Astrocyte (in vitro differentiated cells and primary cell): ENCODE data around the gene NAA20. TPM values are rescaled to one million over a fixed set of nuclear protein-coding genes. Genes with fewer than 3 reads are reported as not detected.

ENCODE experiments used
- DNase-seq: peaks from one replicate; pipeline ENCODE4 v3.0.0-alpha.2; 2010; ENCODE audit warnings: low read depth
- FAIRE-seq: peaks from 2 replicates; lab custom pipeline; 2011; peaks lifted over from hg19 to GRCh38; lab: Jason Lieb, UNC
- H2AFZ ChIP-seq: 2 replicates; pipeline ENCODE4 v1.6.0; 2012; ENCODE audit warnings: low read depth, low read length, inconsistent platforms
- H3K27ac ChIP-seq: 2 replicates; pipeline ENCODE4 v1.5.1; 2011; ENCODE audit warnings: low read depth, low read length, inconsistent platforms
- H3K27me3 ChIP-seq: 2 replicates; pipeline ENCODE4 v1.6.0; 2011; ENCODE audit warnings: low read length, inconsistent platforms; ENCODE audit not compliant: insufficient read depth
- H3K36me3 ChIP-seq: 2 replicates; pipeline ENCODE4 v1.5.1; 2011; ENCODE audit warnings: low read length, inconsistent platforms; ENCODE audit not compliant: insufficient read depth
- H3K4me1 ChIP-seq: 2 replicates; pipeline ENCODE4 v1.5.1; 2011; ENCODE audit warnings: low read length, inconsistent platforms; ENCODE audit not compliant: insufficient read depth
- H3K4me2 ChIP-seq: 2 replicates; pipeline ENCODE4 v1.6.0; 2012; ENCODE audit warnings: low read length, inconsistent platforms
- H3K4me3 ChIP-seq: 2 replicates; pipeline ENCODE4 v1.5.1; 2011; ENCODE audit warnings: low read depth, mild to moderate bottlenecking, low read length, inconsistent platforms; ENCODE audit not compliant: insufficient read depth
- H3K79me2 ChIP-seq: 2 replicates; pipeline ENCODE4 v1.6.0; 2012; ENCODE audit warnings: mild to moderate bottlenecking, low read length, inconsistent platforms; ENCODE audit not compliant: insufficient read depth
- H3K9ac ChIP-seq: 2 replicates; pipeline ENCODE4 v1.6.0; 2012; ENCODE audit warnings: mild to moderate bottlenecking, low read length, inconsistent platforms
- H3K9me3 ChIP-seq: 2 replicates; pipeline ENCODE4 v1.5.1; 2012; ENCODE audit warnings: low read depth, mild to moderate bottlenecking, low read length, inconsistent platforms; ENCODE audit not compliant: insufficient read depth
- H4K20me1 ChIP-seq: 2 replicates; pipeline ENCODE4 v1.6.0; 2012; ENCODE audit warnings: low read length, inconsistent platforms; ENCODE audit not compliant: insufficient read depth
- H3K27ac Mint-ChIP-seq: one replicate; pipeline ENCODE4 v1.8.0; 2021; ENCODE audit warnings: mild to moderate bottlenecking, mixed read lengths; ENCODE audit not compliant: unreplicated experiment
- H3K27me3 Mint-ChIP-seq: one replicate; pipeline ENCODE4 v1.8.0; 2021; ENCODE audit warnings: low read depth, mixed read lengths; ENCODE audit not compliant: unreplicated experiment
- H3K36me3 Mint-ChIP-seq: one replicate; pipeline ENCODE4 v1.8.0; 2021; ENCODE audit warnings: low read depth, mixed read lengths; ENCODE audit not compliant: unreplicated experiment
- H3K4me1 Mint-ChIP-seq: one replicate; pipeline ENCODE4 v1.8.0; 2021; ENCODE audit warnings: low read depth, mixed read lengths; ENCODE audit not compliant: unreplicated experiment
- H3K4me3 Mint-ChIP-seq: one replicate; pipeline ENCODE4 v1.8.0; 2021; ENCODE audit warnings: mild to moderate bottlenecking, moderate library complexity, mixed read lengths; ENCODE audit not compliant: unreplicated experiment
- H3K9me3 Mint-ChIP-seq: one replicate; pipeline ENCODE4 v1.8.0; 2021; ENCODE audit warnings: mild to moderate bottlenecking, mixed read lengths; ENCODE audit not compliant: unreplicated experiment
- EZH2 ChIP-seq: IDR thresholded peaks from 2 replicates; pipeline ENCODE4 v1.6.1; 2012; ENCODE audit warnings: mild to moderate bottlenecking, low read length, inconsistent platforms; ENCODE audit not compliant: insufficient read depth
- total RNA-seq: library from RNA; stranded (reverse); gene quantifications from 2 replicates; pipeline ENCODE4 v1.2.1, GENCODE V29; 2021
- TF ChIP-seq, protein P1 (sequence below): IDR thresholded peaks from 2 replicates; pipeline ENCODE4 v1.5.1; 2011; ENCODE audit warnings: low read depth, mild to moderate bottlenecking, inconsistent platforms, low read length, moderate library complexity; ENCODE audit not compliant: insufficient read depth

NAA20 gene
- total RNA-seq, 1 donor from 2014 or later: 73.0 TPM

DNA sequence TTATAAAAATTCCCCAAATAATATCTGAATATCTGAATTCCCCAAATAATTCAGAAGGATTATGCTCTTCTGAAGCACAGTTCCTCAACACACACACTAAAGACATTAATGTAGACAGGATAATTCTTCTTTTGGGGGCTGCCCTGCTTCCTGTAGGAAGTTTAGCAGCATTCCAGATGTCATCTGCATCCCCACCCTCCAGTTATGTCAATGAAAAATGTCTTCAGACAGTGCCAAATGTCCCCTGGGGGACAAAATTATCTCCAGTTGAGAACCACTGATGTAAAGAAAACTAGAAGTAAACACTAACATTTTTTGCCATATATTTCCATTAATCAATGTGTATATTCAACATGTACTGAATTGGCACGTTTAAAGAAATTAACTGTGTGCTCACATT is 25.9 kb upstream of the NAA20 start:
- H4K20me1 ChIP-seq: peaks cover 14% of the 10 kb centered on the region
- peak overlapping the region; percentile 21 for H3K9ac ChIP-seq
- Mint-ChIP-seq H3K9me3 (no peaks in the 10 kb centered on the region), H3K27me3 (no peaks in the 10 kb centered on the region), H3K4me1 (peaks cover 50% of the 10 kb centered on the region), H3K36me3 (no peaks in the 10 kb centered on the region), H3K4me3 (no peak overlapping the region), H3K27ac (peak overlapping the region; percentile 99)
- peak overlapping the region; percentile 59 for H3K4me2 ChIP-seq
- no peaks in the 10 kb centered on the region for H3K9me3 ChIP-seq
- peaks cover 58% of the 10 kb centered on the region for H3K4me1 ChIP-seq
- peak overlapping the region; percentile 96 for H3K27ac ChIP-seq
- peaks cover 8% of the 10 kb centered on the region for H3K36me3 ChIP-seq
- no peak overlapping the region for H3K4me3 ChIP-seq
- H2AFZ ChIP-seq: no peak overlapping the region
- H3K27me3 ChIP-seq: no peaks in the 10 kb centered on the region
- DNase-seq (no peak), FAIRE-seq (no peak)
- TF ChIP-seq EZH2: no peak
- peaks cover 72% of the 10 kb centered on the region for H3K79me2 ChIP-seq

DNA sequence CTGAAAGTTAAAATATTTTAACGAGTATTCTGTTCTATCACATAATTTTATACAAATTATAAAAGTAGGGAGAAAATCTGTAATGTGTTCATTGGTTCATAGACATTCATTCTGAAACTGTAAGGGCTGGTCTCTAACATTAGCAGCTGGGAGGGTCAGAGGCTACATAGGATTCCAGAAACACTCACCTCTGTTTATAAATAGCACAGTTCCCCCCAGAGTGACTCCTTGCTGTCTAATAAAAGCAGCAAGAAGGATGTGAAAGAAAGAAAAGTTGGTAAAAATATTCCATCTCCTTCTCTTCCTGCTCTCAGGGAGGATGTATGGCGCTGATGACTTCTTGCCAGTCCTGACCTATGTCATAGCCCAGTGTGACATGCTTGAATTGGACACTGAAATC is 25.3 kb upstream of the NAA20 start:
- Histone ChIP-seq H3K4me2 (peak overlapping the region; percentile 79), H2AFZ (no peak overlapping the region), H3K4me3 (peak overlapping the region; percentile 1), H3K27me3 (no peaks in the 10 kb centered on the region), H4K20me1 (peaks cover 9% of the 10 kb centered on the region), H3K9ac (peak overlapping the region; percentile 76), H3K4me1 (peaks cover 53% of the 10 kb centered on the region), H3K36me3 (peaks cover 11% of the 10 kb centered on the region), H3K79me2 (peaks cover 72% of the 10 kb centered on the region), H3K27ac (peak overlapping the region; percentile 96), H3K9me3 (no peaks in the 10 kb centered on the region)
- Mint-ChIP-seq H3K9me3 (no peaks in the 10 kb centered on the region), H3K27me3 (no peaks in the 10 kb centered on the region), H3K36me3 (peaks cover 4% of the 10 kb centered on the region), H3K4me3 (no peak overlapping the region), H3K4me1 (peaks cover 54% of the 10 kb centered on the region), H3K27ac (peak overlapping the region; percentile 99)
- TF ChIP-seq EZH2: no peak
- TF ChIP-seq, protein P1, sequence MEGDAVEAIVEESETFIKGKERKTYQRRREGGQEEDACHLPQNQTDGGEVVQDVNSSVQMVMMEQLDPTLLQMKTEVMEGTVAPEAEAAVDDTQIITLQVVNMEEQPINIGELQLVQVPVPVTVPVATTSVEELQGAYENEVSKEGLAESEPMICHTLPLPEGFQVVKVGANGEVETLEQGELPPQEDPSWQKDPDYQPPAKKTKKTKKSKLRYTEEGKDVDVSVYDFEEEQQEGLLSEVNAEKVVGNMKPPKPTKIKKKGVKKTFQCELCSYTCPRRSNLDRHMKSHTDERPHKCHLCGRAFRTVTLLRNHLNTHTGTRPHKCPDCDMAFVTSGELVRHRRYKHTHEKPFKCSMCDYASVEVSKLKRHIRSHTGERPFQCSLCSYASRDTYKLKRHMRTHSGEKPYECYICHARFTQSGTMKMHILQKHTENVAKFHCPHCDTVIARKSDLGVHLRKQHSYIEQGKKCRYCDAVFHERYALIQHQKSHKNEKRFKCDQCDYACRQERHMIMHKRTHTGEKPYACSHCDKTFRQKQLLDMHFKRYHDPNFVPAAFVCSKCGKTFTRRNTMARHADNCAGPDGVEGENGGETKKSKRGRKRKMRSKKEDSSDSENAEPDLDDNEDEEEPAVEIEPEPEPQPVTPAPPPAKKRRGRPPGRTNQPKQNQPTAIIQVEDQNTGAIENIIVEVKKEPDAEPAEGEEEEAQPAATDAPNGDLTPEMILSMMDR: no peak
- FAIRE-seq (no peak), DNase-seq (no peak)

- no peaks in the 10 kb centered on the region for H3K9me3 Mint-ChIP-seq
- H3K27ac Mint-ChIP-seq: peak overlapping the region; percentile 99
- H3K27ac ChIP-seq: peak overlapping the region; percentile 96
- peak; percentile 93 for DNase-seq
- H3K27me3 Mint-ChIP-seq: no peaks in the 10 kb centered on the region
- H3K36me3 Mint-ChIP-seq: peaks cover 5% of the 10 kb centered on the region
- peak overlapping the region; percentile 40 for H3K4me3 ChIP-seq
- H2AFZ ChIP-seq: no peak overlapping the region
- no peak for TF ChIP-seq EZH2
- TF ChIP-seq, protein P1: no peak
- peaks cover 15% of the 10 kb centered on the region for H3K36me3 ChIP-seq
- H3K4me1 Mint-ChIP-seq: peaks cover 55% of the 10 kb centered on the region
- peaks cover 60% of the 10 kb centered on the region for H3K79me2 ChIP-seq
- no peaks in the 10 kb centered on the region for H3K9me3 ChIP-seq
- FAIRE-seq: peak; percentile 39
- H3K9ac ChIP-seq: peak overlapping the region; percentile 76
- H3K4me3 Mint-ChIP-seq: peak overlapping the region; percentile 1
- H3K27me3 ChIP-seq: no peaks in the 10 kb centered on the region
- peak overlapping the region; percentile 79 for H3K4me2 ChIP-seq
- peaks cover 51% of the 10 kb centered on the region for H3K4me1 ChIP-seq
- H4K20me1 ChIP-seq: peaks cover 5% of the 10 kb centered on the region
Observed at GRCh38 chr20:19992996-19993908, 23.9 kb upstream of the NAA20 start.
